COLO668 (cell line): ENCODE data around the gene ZBTB8OS.
A peak's percentile ranks its signal among the peaks of the same experiment; 100 is the strongest.
"Not testable (repeated sequence)": the region's sequence is repeated elsewhere in the genome, so short reads cannot be mapped to it uniquely, and the experiment has no call there.

ENCODE experiments used
- DNase-seq: peaks from one replicate; lab custom pipeline; 2025; ENCODE audit not compliant: unreplicated experiment; lab: John Stamatoyannopoulos, UW

Gene ZBTB8OS

GRCh38 chr1:32650248-32650751, at the start of gene ZBTB8OS:
Gene ZBTB8OS (minus strand): TSS chr1:32650550. CDS start chr1:32650529, 21 bp downstream.
- DNase-seq, result peak; percentile 97

- DNase-seq, result not testable (repeated sequence)
Measured at GRCh38 chr1:32696996-32697395, 46.6 kb upstream of the ZBTB8OS start.

- no peak for DNase-seq
Measured at GRCh38 chr1:32696041-32696440, 45.7 kb upstream of the ZBTB8OS start.

- DNase-seq, result peak; percentile 51
Measured at GRCh38 chr1:32695098-32695904, 45.0 kb upstream of the ZBTB8OS start.

- DNase-seq, result no peak
Measured at GRCh38 chr1:32693455-32694174, 43.3 kb upstream of the ZBTB8OS start.

- no peak for DNase-seq
Measured at GRCh38 chr1:32686387-32686786, 36.0 kb upstream of the ZBTB8OS start.

GRCh38 chr1:32685498-32685897, 35.1 kb upstream of the ZBTB8OS start:
- DNase-seq, result no peak

- no peak for DNase-seq
Measured at GRCh38 chr1:32684167-32684811, 33.9 kb upstream of the ZBTB8OS start.

- DNase-seq, result no peak
Measured at GRCh38 chr1:32683397-32683796, 33.0 kb upstream of the ZBTB8OS start.

- DNase-seq, result no peak
Measured at GRCh38 chr1:32681999-32682398, 31.6 kb upstream of the ZBTB8OS start.

GRCh38 chr1:32681509-32681908, 31.2 kb upstream of the ZBTB8OS start:
- DNase-seq, result no peak

GRCh38 chr1:32680642-32681041, 30.3 kb upstream of the ZBTB8OS start:
- no peak for DNase-seq

GRCh38 chr1:32679993-32680392, 29.6 kb upstream of the ZBTB8OS start:
- not testable (repeated sequence) for DNase-seq

- DNase-seq, result no peak
Measured at GRCh38 chr1:32676945-32677344, 26.6 kb upstream of the ZBTB8OS start.

GRCh38 chr1:32668716-32669115, 18.4 kb upstream of the ZBTB8OS start:
- DNase-seq, result not testable (repeated sequence)

GRCh38 chr1:32666901-32667566, 16.7 kb upstream of the ZBTB8OS start:
- no peak for DNase-seq

- no peak for DNase-seq
Measured at GRCh38 chr1:32665915-32666314, 15.6 kb upstream of the ZBTB8OS start.

- DNase-seq, result no peak
Measured at GRCh38 chr1:32659581-32659980, 9.2 kb upstream of the ZBTB8OS start.

- no peak for DNase-seq
Measured at GRCh38 chr1:32652244-32652962, 2.1 kb upstream of the ZBTB8OS start.

- peak; percentile 90 for DNase-seq
Measured at GRCh38 chr1:32651461-32652073, 1.2 kb upstream of the ZBTB8OS start.
